OCI-LY3 (cell line): ENCODE data around the gene NBDY.

ENCODE experiments used
- CTCF ChIP-seq: fragments of 200-600, 300-600 bp; sonication (generic); IDR thresholded peaks from 2 replicates; pipeline ENCODE4 v1.5.1; 2014; ENCODE audit warnings: antibody characterized with exemption, low read length, low read depth
- EZH2phosphoT487 ChIP-seq: fragments of 200-600 bp; shearing (Covaris generic); IDR thresholded peaks from 2 replicates; pipeline ENCODE4 v1.6.1; 2018; ENCODE audit warnings: antibody characterized with exemption, mixed run types, low read depth

- TF ChIP-seq CTCF, result peak; percentile 56
- no peak for TF ChIP-seq EZH2phosphoT487
These were observed 4.5 kb downstream of the NBDY start for GRCh38 chrX:56733459-56734046.
